Ishikawa (cell line): ENCODE measurements around the gene UBE2J1.

ENCODE experiments used
- EP300 ChIP-seq: IDR thresholded peaks from 2 replicates; pipeline ENCODE4 v1.6.1; 2012; ENCODE audit warnings: borderline replicate concordance
- TCF12 ChIP-seq: IDR thresholded peaks from 2 replicates; pipeline ENCODE4 v1.6.1; 2012; ENCODE audit warnings: low read depth

DNA sequence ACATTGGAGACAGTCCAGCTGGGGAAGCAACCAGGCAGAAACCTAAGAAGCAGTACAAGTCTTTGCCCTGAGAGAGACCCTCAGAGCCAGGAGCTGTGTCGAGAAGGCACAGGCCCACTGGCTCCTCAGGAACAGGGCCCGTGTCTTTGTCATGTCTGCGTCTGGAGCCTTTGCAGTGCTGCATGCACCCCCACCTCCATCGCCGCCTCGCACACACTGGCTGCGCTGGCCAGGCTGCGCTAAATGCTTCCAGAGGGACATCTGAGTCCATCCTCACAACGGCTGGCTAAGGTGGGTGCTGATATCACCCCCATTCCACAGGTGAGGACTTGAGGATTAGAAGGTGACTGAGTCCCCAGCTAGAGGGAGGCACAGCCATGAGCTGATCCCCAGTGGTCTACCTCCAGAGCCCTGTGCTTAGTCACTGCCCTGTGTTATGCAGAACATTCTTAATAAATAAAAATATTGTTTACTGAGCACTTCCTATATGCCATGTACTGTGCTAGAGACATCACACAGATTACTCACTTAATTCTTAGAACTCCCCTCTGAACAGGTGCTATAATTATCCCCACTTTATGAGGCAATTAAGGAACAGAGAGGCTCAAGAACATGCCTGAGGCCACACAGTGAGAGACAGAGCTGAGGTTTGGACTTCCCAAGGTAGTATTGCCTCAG is 65.0 kb downstream of the UBE2J1 start:
- TF ChIP-seq TCF12 (no peak), EP300 (no peak)
